Measurements from ENCODE around the gene AKAIN1.

Gene AKAIN1

GRCh38 chr18:5110266-5110665 is 86.8 kb downstream of the AKAIN1 start:
- no peaks in the 10 kb centered on the region for H3K79me2 ChIP-seq (ENCODE audit: low read length)
- H4K20me1 ChIP-seq (ENCODE audit: insufficient read depth, low read length), result no peaks in the 10 kb centered on the region
- H3K27ac ChIP-seq (ENCODE audit: low read length), result no peak overlapping the region

GRCh38 chr18:5107988-5108387 is 89.1 kb downstream of the AKAIN1 start:
- no peak overlapping the region for H3K27ac ChIP-seq (ENCODE audit: low read length)
- no peaks in the 10 kb centered on the region for H4K20me1 ChIP-seq (ENCODE audit: insufficient read depth, low read length)
- no peak overlapping the region for H2AFZ ChIP-seq (ENCODE audit: low read depth, low read length)
- no peak overlapping the region for H3K4me3 ChIP-seq (ENCODE audit: low read length)
- H3K4me1 ChIP-seq (ENCODE audit: low read length), result no peaks in the 10 kb centered on the region
- no peaks in the 10 kb centered on the region for H3K36me3 ChIP-seq (replicated peaks; ENCODE audit: low read depth, low read length)
- H3K4me2 ChIP-seq (ENCODE audit: low read length), result no peak overlapping the region
- H3K27me3 ChIP-seq (ENCODE audit: low read depth, low read length), result no peaks in the 10 kb centered on the region
- H3K9ac ChIP-seq (ENCODE audit: low read length), result no peak overlapping the region
- no peaks in the 10 kb centered on the region for H3K9me3 ChIP-seq (ENCODE audit: insufficient read depth, low read length)
- H3K79me2 ChIP-seq (ENCODE audit: low read length), result no peaks in the 10 kb centered on the region
- TF ChIP-seq, protein P1, sequence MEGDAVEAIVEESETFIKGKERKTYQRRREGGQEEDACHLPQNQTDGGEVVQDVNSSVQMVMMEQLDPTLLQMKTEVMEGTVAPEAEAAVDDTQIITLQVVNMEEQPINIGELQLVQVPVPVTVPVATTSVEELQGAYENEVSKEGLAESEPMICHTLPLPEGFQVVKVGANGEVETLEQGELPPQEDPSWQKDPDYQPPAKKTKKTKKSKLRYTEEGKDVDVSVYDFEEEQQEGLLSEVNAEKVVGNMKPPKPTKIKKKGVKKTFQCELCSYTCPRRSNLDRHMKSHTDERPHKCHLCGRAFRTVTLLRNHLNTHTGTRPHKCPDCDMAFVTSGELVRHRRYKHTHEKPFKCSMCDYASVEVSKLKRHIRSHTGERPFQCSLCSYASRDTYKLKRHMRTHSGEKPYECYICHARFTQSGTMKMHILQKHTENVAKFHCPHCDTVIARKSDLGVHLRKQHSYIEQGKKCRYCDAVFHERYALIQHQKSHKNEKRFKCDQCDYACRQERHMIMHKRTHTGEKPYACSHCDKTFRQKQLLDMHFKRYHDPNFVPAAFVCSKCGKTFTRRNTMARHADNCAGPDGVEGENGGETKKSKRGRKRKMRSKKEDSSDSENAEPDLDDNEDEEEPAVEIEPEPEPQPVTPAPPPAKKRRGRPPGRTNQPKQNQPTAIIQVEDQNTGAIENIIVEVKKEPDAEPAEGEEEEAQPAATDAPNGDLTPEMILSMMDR (IDR thresholded peaks at IDR 0.05; ENCODE audit: low read depth, low read length), result no peak
- TF ChIP-seq EZH2phosphoT487 (IDR thresholded peaks at IDR 0.05; ENCODE audit: low read depth), result no peak

More at GRCh38 chr18:5110266-5110665, 86.8 kb downstream of the AKAIN1 start:
- Histone ChIP-seq H3K4me2 (ENCODE audit: low read length) (no peak overlapping the region), H3K27me3 (ENCODE audit: low read depth, low read length) (no peaks in the 10 kb centered on the region), H3K4me1 (ENCODE audit: low read length) (no peaks in the 10 kb centered on the region), H3K4me3 (ENCODE audit: low read length) (no peak overlapping the region), H3K36me3 (replicated peaks; ENCODE audit: low read depth, low read length) (no peaks in the 10 kb centered on the region), H2AFZ (ENCODE audit: low read depth, low read length) (no peak overlapping the region), H3K9ac (ENCODE audit: low read length) (no peak overlapping the region), H3K9me3 (ENCODE audit: insufficient read depth, low read length) (no peaks in the 10 kb centered on the region)
- TF ChIP-seq, protein P1 (IDR thresholded peaks at IDR 0.05; ENCODE audit: low read depth, low read length), result no peak
- no peak for TF ChIP-seq EZH2phosphoT487 (IDR thresholded peaks at IDR 0.05; ENCODE audit: low read depth)

DNA sequence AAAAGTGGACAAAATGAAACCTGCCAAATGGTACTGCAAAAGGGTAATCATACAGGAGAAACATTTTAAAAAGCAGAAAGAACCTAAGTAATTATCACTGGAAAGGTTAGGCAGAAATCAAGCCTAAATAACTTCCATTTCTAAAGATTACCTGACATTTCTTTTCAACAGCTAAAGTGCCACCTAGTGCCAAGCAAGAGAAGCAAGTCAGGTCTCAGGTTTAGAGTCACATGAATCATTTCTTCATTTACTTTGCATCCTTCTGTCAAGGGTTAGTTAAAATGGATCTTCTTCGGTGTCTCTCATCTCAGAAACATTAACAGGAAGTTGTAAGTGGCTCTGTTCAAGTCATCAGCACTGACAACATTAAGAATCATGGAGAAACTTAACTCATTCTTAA is 90.3 kb downstream of the AKAIN1 start:
- Histone ChIP-seq H3K9ac (ENCODE audit: low read length) (no peak overlapping the region), H3K27me3 (ENCODE audit: low read depth, low read length) (no peaks in the 10 kb centered on the region), H2AFZ (ENCODE audit: low read depth, low read length) (no peak overlapping the region), H3K4me1 (ENCODE audit: low read length) (no peaks in the 10 kb centered on the region), H3K27ac (ENCODE audit: low read length) (no peak overlapping the region), H3K36me3 (replicated peaks; ENCODE audit: low read depth, low read length) (no peaks in the 10 kb centered on the region), H4K20me1 (ENCODE audit: insufficient read depth, low read length) (no peaks in the 10 kb centered on the region), H3K79me2 (ENCODE audit: low read length) (no peaks in the 10 kb centered on the region), H3K4me3 (ENCODE audit: low read length) (no peak overlapping the region), H3K4me2 (ENCODE audit: low read length) (no peak overlapping the region), H3K9me3 (ENCODE audit: insufficient read depth, low read length) (no peaks in the 10 kb centered on the region)
- TF ChIP-seq, protein P1 (IDR thresholded peaks at IDR 0.05; ENCODE audit: low read depth, low read length), result peak; percentile 54
- no peak for TF ChIP-seq EZH2phosphoT487 (IDR thresholded peaks at IDR 0.05; ENCODE audit: low read depth)

DNA sequence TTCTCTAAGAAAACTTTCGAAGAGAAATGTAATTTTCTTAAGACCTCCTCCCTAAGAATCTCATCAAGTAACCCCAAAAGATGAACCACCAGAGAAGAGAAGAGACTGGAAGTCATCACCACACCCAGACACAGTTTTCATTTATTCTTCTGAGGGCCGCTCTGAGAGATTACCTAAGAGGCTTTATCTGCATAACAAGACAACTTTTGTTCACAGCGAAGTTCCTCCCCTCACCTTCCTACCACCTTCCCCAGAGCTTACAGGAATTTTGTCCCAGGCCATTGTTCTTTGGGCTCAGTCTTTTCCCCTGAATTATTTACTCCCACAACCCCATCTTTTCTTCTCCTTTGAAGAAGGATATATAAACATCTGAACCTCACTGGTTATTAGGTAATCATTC is 92.8 kb downstream of the AKAIN1 start:
- no peaks in the 10 kb centered on the region for H4K20me1 ChIP-seq (ENCODE audit: insufficient read depth, low read length)
- TF ChIP-seq, protein P1 (IDR thresholded peaks at IDR 0.05; ENCODE audit: low read depth, low read length), result no peak
- TF ChIP-seq EZH2phosphoT487 (IDR thresholded peaks at IDR 0.05; ENCODE audit: low read depth), result no peak
- no peak overlapping the region for H3K27ac ChIP-seq (ENCODE audit: low read length)
- H3K4me3 ChIP-seq (ENCODE audit: low read length), result no peak overlapping the region
- H3K4me2 ChIP-seq (ENCODE audit: low read length), result no peak overlapping the region
- H3K4me1 ChIP-seq (ENCODE audit: low read length), result no peaks in the 10 kb centered on the region
- no peak overlapping the region for H2AFZ ChIP-seq (ENCODE audit: low read depth, low read length)
- H3K9me3 ChIP-seq (ENCODE audit: insufficient read depth, low read length), result no peaks in the 10 kb centered on the region
- no peak overlapping the region for H3K9ac ChIP-seq (ENCODE audit: low read length)
- H3K36me3 ChIP-seq (replicated peaks; ENCODE audit: low read depth, low read length), result no peaks in the 10 kb centered on the region
- H3K79me2 ChIP-seq (ENCODE audit: low read length), result no peaks in the 10 kb centered on the region
- H3K27me3 ChIP-seq (ENCODE audit: low read depth, low read length), result no peaks in the 10 kb centered on the region

Measured in OCI-LY3 (cell line).